H1 (cell line): ENCODE results near the gene FGF2. TPM values are rescaled to one million over a fixed set of nuclear protein-coding genes. Genes with fewer than 3 reads are reported as not detected.

Experiments used
- CTCF ChIA-PET: fragments of 300-600 bp; sonication (Branson Sonifier 250); formaldehyde crosslinking; loops from one replicate; lab custom pipeline; 2021; ENCODE audit not compliant: partially characterized antibody; lab: Charles Lee
- POLR2A ChIA-PET: fragments of 300-600 bp; sonication (Branson Sonifier 250); formaldehyde crosslinking; loops from one replicate; lab custom pipeline; 2021; ENCODE audit warnings: inconsistent platforms; ENCODE audit not compliant: partially characterized antibody; lab: Charles Lee
- DNase-seq, 2 experiments: peaks; one replicate each; pipeline versions ENCODE4 v3.0.0 to v3.0.0-alpha.2; 2010 to 2022; ENCODE audit warnings: low spot score in 2 of 2, low read depth in 1 of 2, mixed read lengths in 1 of 2
- FAIRE-seq: peaks from 2 replicates; lab custom pipeline; 2011; peaks lifted over from hg19 to GRCh38; lab: Jason Lieb, UNC
- H2AFZ ChIP-seq: 2 replicates; pipeline ENCODE4 v1.8.1; 2012; ENCODE audit warnings: low read length, inconsistent platforms
- H2AK5ac ChIP-seq: 2 replicates; pipeline ENCODE4 v1.6.1; 2013; ENCODE audit warnings: low read depth, low read length
- H2BK120ac ChIP-seq: replicated peaks from 2 replicates; pipeline ENCODE3; 2013; ENCODE audit warnings: low read depth, low read length, inconsistent platforms
- H2BK12ac ChIP-seq: 2 replicates; pipeline ENCODE4 v1.6.1; 2013; ENCODE audit warnings: low read depth, low read length
- H2BK15ac ChIP-seq: 2 replicates; pipeline ENCODE4 v1.6.1; 2013; ENCODE audit warnings: low read length
- H2BK20ac ChIP-seq: 2 replicates; pipeline ENCODE4 v1.6.1; 2013; ENCODE audit warnings: low read length
- H2BK5ac ChIP-seq: 2 replicates; pipeline ENCODE4 v1.6.1; 2013; ENCODE audit warnings: low read depth, low read length
- H3K14ac ChIP-seq: 2 replicates; pipeline ENCODE4 v1.6.1; 2013; ENCODE audit warnings: inconsistent platforms; ENCODE audit not compliant: insufficient read length
- H3K18ac ChIP-seq: 2 replicates; pipeline ENCODE4 v1.6.1; 2013; ENCODE audit warnings: low read length; ENCODE audit errors: extremely low read depth
- H3K23ac ChIP-seq: 2 replicates; pipeline ENCODE4 v1.6.1; 2013; ENCODE audit warnings: inconsistent platforms; ENCODE audit not compliant: insufficient read length
- H3K23me2 ChIP-seq: 2 replicates; pipeline ENCODE4 v1.6.1; 2013; ENCODE audit warnings: low read depth, low read length
- H3K27ac ChIP-seq: 2 replicates; pipeline ENCODE4 v1.6.1; 2011; ENCODE audit warnings: low read depth, low read length, inconsistent platforms
- H3K27me3 ChIP-seq, 4 experiments: replicated peaks in 1 of 4; 1 replicate in 1 of 4; 2 replicates in 3 of 4; pipeline versions ENCODE4 v1.6.1 to v1.8.1; 2011 to 2013; ENCODE audit warnings: low read length in 3 of 4, mild to moderate bottlenecking in 3 of 4, inconsistent platforms in 2 of 4, mixed read lengths in 2 of 4, moderate library complexity in 1 of 4; ENCODE audit not compliant: control insufficient read depth in 3 of 4, insufficient read depth in 3 of 4; ENCODE audit errors: extremely low read depth in 1 of 4
- H3K36me3 ChIP-seq, 4 experiments: 2 replicates each; pipeline versions ENCODE4 v1.6.1 to v1.8.1; 2011 to 2013; ENCODE audit warnings: mild to moderate bottlenecking in 4 of 4, low read length in 3 of 4, moderate library complexity in 2 of 4, control low read depth in 1 of 4, inconsistent platforms in 1 of 4; ENCODE audit not compliant: insufficient read depth in 4 of 4, control insufficient read depth in 2 of 4
- H3K4ac ChIP-seq: replicated peaks from 2 replicates; pipeline ENCODE3; 2013; ENCODE audit warnings: low read length, low read depth, mixed read lengths, inconsistent platforms; ENCODE audit not compliant: insufficient read length
- H3K4me1 ChIP-seq, 4 experiments: replicated peaks in 1 of 4; 1 replicate in 1 of 4; 2 replicates in 3 of 4; pipeline versions ENCODE4 v1.6.1 to v1.8.1; 2011 to 2013; ENCODE audit warnings: low read length in 3 of 4, inconsistent platforms in 2 of 4, mixed read lengths in 1 of 4; ENCODE audit not compliant: insufficient read depth in 4 of 4, control insufficient read depth in 3 of 4
- H3K4me2 ChIP-seq, 2 experiments: 2 replicates each; pipeline versions ENCODE4 v1.6.1 to v1.8.1; 2011 to 2013; ENCODE audit warnings: low read depth in 2 of 2, low read length in 2 of 2, control low read depth in 1 of 2, inconsistent platforms in 1 of 2, mild to moderate bottlenecking in 1 of 2; ENCODE audit not compliant: insufficient read depth in 1 of 2
- H3K4me3 ChIP-seq, 4 experiments: fragments of 200-600, 300-600 bp in 1 of 4; sonication (generic), shearing (Covaris generic), sonication (Bioruptor Twin) in 1 of 4; 2 replicates each; pipeline versions ENCODE4 v1.5.1 to v1.8.1; 2011 to 2016; ENCODE audit warnings: low read length in 4 of 4, low read depth in 3 of 4, control low read depth in 2 of 4, inconsistent platforms in 2 of 4, mild to moderate bottlenecking in 2 of 4, mixed read lengths in 1 of 4, moderate library complexity in 1 of 4; ENCODE audit not compliant: insufficient read depth in 2 of 4; ENCODE audit errors: extremely low read depth in 1 of 4
- H3K56ac ChIP-seq: replicated peaks from 2 replicates; pipeline ENCODE3; 2013; ENCODE audit warnings: low read depth, mild to moderate bottlenecking, mixed read lengths, low read length, inconsistent platforms; ENCODE audit not compliant: insufficient read length
- H3K79me1 ChIP-seq: 2 replicates; pipeline ENCODE4 v1.6.1; 2013; ENCODE audit warnings: low read depth, low read length, control low read depth
- H3K79me2 ChIP-seq, 2 experiments: 2 replicates each; pipeline versions ENCODE4 v1.6.1 to v1.8.1; 2012 to 2013; ENCODE audit warnings: low read length in 2 of 2, mild to moderate bottlenecking in 2 of 2, inconsistent platforms in 1 of 2; ENCODE audit not compliant: insufficient read depth in 2 of 2, control insufficient read depth in 1 of 2
- H3K9ac ChIP-seq, 4 experiments: replicated peaks in 1 of 4; 1 replicate in 1 of 4; 2 replicates in 3 of 4; pipeline versions ENCODE4 v1.6.1 to v1.8.1; 2011 to 2013; ENCODE audit warnings: low read depth in 3 of 4, low read length in 3 of 4, control low read depth in 2 of 4, mild to moderate bottlenecking in 2 of 4, moderate library complexity in 2 of 4, inconsistent platforms in 1 of 4; ENCODE audit errors: extremely low read depth in 1 of 4
- H3K9me3 ChIP-seq, 2 experiments: 2 replicates each; pipeline versions ENCODE4 v1.6.1 to v1.8.1; 2012 to 2013; ENCODE audit warnings: mild to moderate bottlenecking in 2 of 2, moderate library complexity in 2 of 2, control low read depth in 1 of 2, inconsistent platforms in 1 of 2, low read depth in 1 of 2, low read length in 1 of 2, mixed read lengths in 1 of 2; ENCODE audit not compliant: insufficient read depth in 2 of 2
- H4K20me1 ChIP-seq, 2 experiments: replicated peaks in 1 of 2; 2 replicates each; pipeline versions ENCODE3 to v1.8.1; 2011 to 2013; ENCODE audit warnings: inconsistent platforms in 2 of 2, low read length in 2 of 2, mild to moderate bottlenecking in 1 of 2; ENCODE audit not compliant: insufficient read depth in 2 of 2, control insufficient read depth in 1 of 2
- H4K5ac ChIP-seq: 2 replicates; pipeline ENCODE4 v1.6.1; 2013; ENCODE audit warnings: low read length, low read depth, mixed read lengths, inconsistent platforms; ENCODE audit not compliant: insufficient read length
- H4K8ac ChIP-seq: 2 replicates; pipeline ENCODE4 v1.8.0; 2013; ENCODE audit warnings: mild to moderate bottlenecking, moderate library complexity, low read length, inconsistent platforms; ENCODE audit not compliant: insufficient read depth; ENCODE audit errors: extremely low read depth
- H4K91ac ChIP-seq: replicated peaks from 2 replicates; pipeline ENCODE3; 2013; ENCODE audit warnings: low read length, mixed read lengths, inconsistent platforms; ENCODE audit not compliant: insufficient read length
- BCL11A ChIP-seq, 2 experiments: IDR thresholded peaks; one replicate each; pipeline ENCODE4 v1.6.1; 2011; ENCODE audit warnings: low read depth in 2 of 2, low read length in 2 of 2, mild to moderate bottlenecking in 2 of 2
- POLR2AphosphoS5 ChIP-seq: IDR thresholded peaks from 2 replicates; pipeline ENCODE4 v1.6.1; 2011; ENCODE audit warnings: low read depth, low read length
- WGBS, 2 experiments: shearing (Covaris generic) in 1 of 2; methylation state at CpG; one replicate each; pipeline versions ENCODE4 v1.1.6 to v1.1.7; 2013 to 2015; ENCODE audit warnings: low lambda C conversion rate in 2 of 2, mixed read lengths in 2 of 2, inconsistent platforms in 1 of 2, low coverage in 1 of 2, missing lambda C conversion rate in 1 of 2; ENCODE audit not compliant: insufficient replicate concordance in 2 of 2, insufficient coverage in 1 of 2, insufficient read length in 1 of 2; ENCODE audit errors: extremely low coverage in 1 of 2, missing lambda C conversion rate in 1 of 2; 5-methylcytosine and 5-hydroxymethylcytosine counted together
- polyA plus RNA-seq, 7 experiments: library from polyadenylated mRNA; depleted of rRNA in 3 of 7; stranded (reverse) in 5 of 7; unstranded in 2 of 7; fragments of >200 nt in 5 of 7; fragments of 200-250 nt in 2 of 7; gene quantifications; 1 replicate in 5 of 7; 2 replicates in 1 of 7; 4 replicates in 1 of 7; pipeline versions ENCODE4 v1.2.1 to v1.2.3, GENCODE V29; 2011 to 2013; ENCODE audit warnings: missing spikeins in 2 of 7, mixed read lengths in 2 of 7
- total RNA-seq: library from RNA; stranded (reverse); fragmentation: NEBNext Ultra II Directional; extraction: Animal tissue kit (Norgen Biotek cat#: 25700); gene quantifications from 2 replicates; pipeline ENCODE4 v1.2.1, GENCODE V29; 2021

Gene FGF2
- total and polyA plus RNA-seq, 2 of the 8 experiments (the other 6 are each of a cell fraction or from before 2014, with no cell fraction given), result 23.4 to 145 TPM

DNA sequence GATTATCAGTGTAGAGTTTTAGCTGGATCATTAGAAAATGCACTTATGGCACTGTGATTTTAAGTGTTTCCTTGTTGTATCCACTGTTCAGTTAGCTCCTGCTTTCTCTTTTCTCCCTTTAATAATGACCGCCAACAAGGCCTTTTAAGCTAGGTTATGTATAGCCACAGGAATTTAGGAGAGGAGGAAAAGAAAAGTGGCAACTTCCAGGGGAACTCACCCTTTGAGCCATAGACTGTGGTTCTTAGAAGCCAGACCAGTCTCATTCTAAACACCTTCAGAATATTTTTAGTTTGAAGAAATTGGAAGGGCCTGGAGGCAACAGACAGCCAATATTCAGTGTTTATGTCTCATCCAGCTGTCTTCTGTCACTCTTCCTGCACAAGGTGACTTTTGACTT, 6.1 kb downstream of the FGF2 start:
- DNase-seq, result no peak

More for the DNA sequence above, 6.1 kb downstream of the FGF2 start:
- WGBS, 2 experiments, result 72% methylated on average over 1 of the region's 1 CpG; no CpG with 5 or more reads in 1 of the 2 experiments
- Histone ChIP-seq H2BK15ac (no peak overlapping the region), H2BK12ac (no peak overlapping the region), H3K23ac (no peak overlapping the region), H3K4me3 (peak overlapping the region in 1 of 4 experiments; percentile 79; a peak in 2 of 8 replicates), H3K79me2 (peaks cover 65 to 100% of the 10 kb centered on the region in 2 experiments), H2AFZ (no peak overlapping the region), H3K9me3 (no peaks in the 10 kb centered on the region), H2BK120ac (no peak overlapping the region), H3K18ac (no peak overlapping the region), H3K79me1 (0 out of 2 replicates have a peak, but pooled peaks cover 2% of the 10 kb centered on the region)
- POLR2A ChIA-PET, result interaction anchor here (0.7 to 14.2 kb wide), 19 partner anchors 12 to 123 kb away, joined by 3 to 278 read pairs (median 3); partner anchors contain the start of gene BBS12
- no peak for TF ChIP-seq BCL11A (IDR thresholded peaks at IDR 0.05; ENCODE audit: low read depth in 2 of 2, low read length in 2 of 2)
- 0 out of 2 replicates have a peak, but pooled peaks have one; percentile 68 for TF ChIP-seq POLR2AphosphoS5
- TF ChIP-seq, all 59 proteins: peak for 1
- Histone ChIP-seq H3K27me3 (no peaks in the 10 kb centered on the region), H3K27ac (no peak overlapping the region), H3K4ac (no peak overlapping the region), H4K8ac (no peak overlapping the region), H3K56ac (no peak overlapping the region), H4K91ac (no peak overlapping the region), H2BK5ac (no peak overlapping the region), H3K4me1 (peaks cover 5 to 28% (median 21%) of the 10 kb centered on the region in 4 experiments), H3K14ac (no peak overlapping the region), H2AK5ac (no peak overlapping the region), H4K5ac (no peak overlapping the region), H2BK20ac (no peak overlapping the region), H4K20me1 (peaks cover 28 to 32% of the 10 kb centered on the region in 2 experiments), H3K23me2 (no peaks in the 10 kb centered on the region), H3K36me3 (peaks cover 0 to 67% (median 8%) of the 10 kb centered on the region in 4 experiments; a peak in 4 of 8 replicates), H3K4me2 (peak overlapping the region; percentile 38 to 71), H3K9ac (no peak overlapping the region)
- FAIRE-seq, result no peak
- CTCF ChIA-PET, result interaction anchor here (0.7 to 3.2 kb wide), 11 partner anchors 10 to 115 kb away, joined by 3 to 21 read pairs (median 3); no protein-coding TSS in a partner anchor
